CD4-positive, alpha-beta memory T cell (primary cell): ENCODE measurements around the gene LDLR. TPM values are rescaled to one million over a fixed set of nuclear protein-coding genes. Genes with fewer than 3 reads are reported as not detected.

Experiments used
- CTCF ChIA-PET: fragments of 350-600 bp; sonication (Branson Sonifier 250); formaldehyde crosslinking; loops from one replicate; lab custom pipeline; 2021; ENCODE audit warnings: inconsistent platforms; ENCODE audit not compliant: partially characterized antibody; lab: Charles Lee
- POLR2A ChIA-PET: fragments of 350-600 bp; sonication (Branson Sonifier 250); formaldehyde crosslinking; loops from one replicate; lab custom pipeline; 2021; ENCODE audit not compliant: partially characterized antibody; lab: Charles Lee
- DNase-seq, 5 donors: peaks; one replicate each; pipeline versions ENCODE4 v3.0.0 to v3.0.0-alpha.2; 2020 to 2022; ENCODE audit warnings: mixed read lengths in 1 of 5
- H3K27ac ChIP-seq: one replicate; pipeline ENCODE4 v1.7.0; 2013; ENCODE audit warnings: low read depth, low read length
- H3K27me3 ChIP-seq: 2 replicates; pipeline ENCODE4 v1.7.0; 2013; ENCODE audit warnings: mild to moderate bottlenecking, low read length, moderate library complexity; ENCODE audit not compliant: insufficient read depth
- H3K36me3 ChIP-seq: 2 replicates; pipeline ENCODE4 v1.7.0; 2013; ENCODE audit warnings: mild to moderate bottlenecking, low read length, moderate library complexity; ENCODE audit not compliant: insufficient read depth
- H3K4me1 ChIP-seq: 2 replicates; pipeline ENCODE4 v1.7.0; 2013; ENCODE audit warnings: mild to moderate bottlenecking, low read length, moderate library complexity; ENCODE audit not compliant: insufficient read depth
- H3K4me3 ChIP-seq, 2 donors: one replicate each; pipeline ENCODE4 v1.7.0; 2013; ENCODE audit warnings: low read length in 2 of 2, mild to moderate bottlenecking in 1 of 2
- H3K9me3 ChIP-seq, 2 donors: one replicate each; pipeline ENCODE4 v1.7.0; 2013; ENCODE audit warnings: low read length in 2 of 2, control low read depth in 1 of 2; ENCODE audit not compliant: control insufficient read depth in 1 of 2
- H3K27ac Mint-ChIP-seq, 7 donors: one replicate each; pipeline ENCODE4 v1.8.0; 2020 to 2021; ENCODE audit warnings: mixed read lengths in 7 of 7, mild to moderate bottlenecking in 6 of 7, inconsistent platforms in 3 of 7, moderate library complexity in 3 of 7
- H3K27me3 Mint-ChIP-seq, 2 donors: one replicate each; pipeline ENCODE4 v1.8.0; 2020 to 2021; ENCODE audit warnings: mixed read lengths in 2 of 2
- H3K36me3 Mint-ChIP-seq, 2 donors: one replicate each; pipeline ENCODE4 v1.8.0; 2020 to 2021; ENCODE audit warnings: mixed read lengths in 2 of 2, inconsistent platforms in 1 of 2, mild to moderate bottlenecking in 1 of 2
- H3K4me1 Mint-ChIP-seq, 4 donors: one replicate each; pipeline ENCODE4 v1.8.0; 2020 to 2021; ENCODE audit warnings: mixed read lengths in 4 of 4, mild to moderate bottlenecking in 1 of 4
- H3K4me3 Mint-ChIP-seq, 8 donors: one replicate each; pipeline ENCODE4 v1.8.0; 2020 to 2021; ENCODE audit warnings: mixed read lengths in 8 of 8, mild to moderate bottlenecking in 7 of 8, moderate library complexity in 6 of 8, inconsistent platforms in 3 of 8
- H3K9me3 Mint-ChIP-seq, 8 donors: one replicate each; pipeline ENCODE4 v1.8.0; 2020 to 2021; ENCODE audit warnings: mixed read lengths in 8 of 8, mild to moderate bottlenecking in 5 of 8, inconsistent platforms in 3 of 8, moderate library complexity in 1 of 8
- intact Hi-C: fragments of 100-400 bp; cut with micrococcal nuclease; formaldehyde crosslinking; loops from one replicate; pipeline ENCODE4 v1.15.1; 2023
- polyA plus RNA-seq, 2 donors: library from polyadenylated mRNA; unstranded; fragments of 300-500 nt; fragmentation: Illumina TruSeq; gene quantifications; one replicate each; pipeline ENCODE4 v1.2.3, GENCODE V29; 2021
- total RNA-seq, 2 experiments: library from RNA; stranded (reverse); gene quantifications; one replicate each; pipeline ENCODE4 v1.2.3, GENCODE V29; 2021

LDLR gene
- total and polyA plus RNA-seq, 4 experiments from 2014 or later: 4.4 to 27.0 (median 15.4) TPM

- H3K27ac ChIP-seq: no peak overlapping the region
- Mint-ChIP-seq H3K36me3 (peaks cover 13 to 20% of the 10 kb centered on the region in 2 donors), H3K4me1 (peaks cover 23 to 58% (median 44%) of the 10 kb centered on the region in 4 donors), H3K9me3 (no peaks in the 10 kb centered on the region), H3K27me3 (no peaks in the 10 kb centered on the region), H3K4me3 (peak overlapping the region in 2 of 8 donors; percentile 42 to 77), H3K27ac (peak overlapping the region; percentile 72 to 93 (median 84))
- no peaks in the 10 kb centered on the region for H3K9me3 ChIP-seq
- H3K4me3 ChIP-seq: no peak overlapping the region
- intact Hi-C loops: loop anchor here (2.0 kb wide), 1 partner anchor 43 kb away; no protein-coding TSS in a partner anchor
- DNase-seq: no peak
- H3K27me3 ChIP-seq: no peaks in the 10 kb centered on the region
- peaks cover 4% of the 10 kb centered on the region for H3K36me3 ChIP-seq
- ChIA-PET POLR2A (interaction anchor here (1.0 to 5.7 kb wide), 3 partner anchors 38 to 48 kb away, joined by 3 to 50 read pairs (median 20); partner anchors contain the start of gene LDLR), CTCF (interaction anchor here (0.6 to 2.1 kb wide), 8 partner anchors 12 to 81 kb away, joined by 3 to 21 read pairs (median 3); no protein-coding TSS in a partner anchor)
- H3K4me1 ChIP-seq: peaks cover 57% of the 10 kb centered on the region
Measured at GRCh38 chr19:11047866-11048265, 41.4 kb upstream of the LDLR start.

GRCh38 chr19:11050323-11051114 is 38.7 kb upstream of the LDLR start:
- no peaks in the 10 kb centered on the region for H3K9me3 Mint-ChIP-seq
- CTCF ChIA-PET: interaction anchor here (1.0 to 1.6 kb wide), 3 partner anchors 14 to 75 kb away, joined by 3 to 9 read pairs (median 3); no protein-coding TSS in a partner anchor
- no peaks in the 10 kb centered on the region for H3K27me3 ChIP-seq
- no peak overlapping the region for H3K4me3 ChIP-seq
- intact Hi-C loops: no loop called here
- peaks cover 59% of the 10 kb centered on the region for H3K4me1 ChIP-seq
- H3K4me1 Mint-ChIP-seq: peaks cover 22 to 60% (median 44%) of the 10 kb centered on the region in 4 donors
- H3K36me3 Mint-ChIP-seq: peaks cover 3 to 10% of the 10 kb centered on the region in 2 donors
- POLR2A ChIA-PET: interaction anchor here (1.1 to 5.7 kb wide), 4 partner anchors 15 to 45 kb away, joined by 3 to 50 read pairs (median 14); partner anchors contain the start of gene LDLR
- no peaks in the 10 kb centered on the region for H3K36me3 ChIP-seq
- H3K27ac ChIP-seq: peak overlapping the region; percentile 52
- no peaks in the 10 kb centered on the region for H3K27me3 Mint-ChIP-seq
- H3K9me3 ChIP-seq: no peaks in the 10 kb centered on the region
- peak overlapping the region; percentile 80 to 96 (median 94) for H3K27ac Mint-ChIP-seq
- peak overlapping the region in 2 of 8 donors; percentile 56 to 80 for H3K4me3 Mint-ChIP-seq
- DNase-seq: no peak

DNA sequence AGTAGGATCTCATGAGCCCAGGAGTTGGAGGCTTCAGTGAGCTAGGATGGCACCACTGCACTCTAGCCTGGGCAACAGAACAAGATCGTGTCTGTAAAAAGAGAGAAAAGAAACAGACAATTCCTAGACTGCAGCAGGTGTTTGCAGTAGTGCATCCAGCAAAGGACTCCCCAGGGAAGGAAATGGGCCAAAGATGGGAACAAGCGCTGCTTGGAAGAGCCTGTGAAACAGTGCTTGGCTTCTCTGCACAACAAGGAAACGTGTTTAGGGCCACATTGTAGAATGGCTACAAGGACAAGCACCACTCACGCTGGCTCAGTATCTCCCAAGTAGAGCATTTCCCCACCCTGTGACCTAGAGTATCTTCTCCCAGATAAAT is 35.5 kb upstream of the LDLR start:
- Histone ChIP-seq H3K9me3 (no peaks in the 10 kb centered on the region), H3K4me1 (peaks cover 42% of the 10 kb centered on the region), H3K27ac (no peak overlapping the region), H3K4me3 (no peak overlapping the region), H3K27me3 (no peaks in the 10 kb centered on the region), H3K36me3 (no peaks in the 10 kb centered on the region)
- H3K27me3 Mint-ChIP-seq: no peaks in the 10 kb centered on the region
- intact Hi-C loops: no loop called here
- ChIA-PET POLR2A (no interaction called here), CTCF (interaction anchor here (0.7 kb wide), 1 partner anchor 89 kb away, joined by 3 read pairs; no protein-coding TSS in a partner anchor)
- H3K36me3 Mint-ChIP-seq: peaks cover 6 to 10% of the 10 kb centered on the region in 2 donors
- H3K27ac Mint-ChIP-seq: peak overlapping the region in 2 of 7 donors; percentile 10 to 56
- no peak overlapping the region for H3K4me3 Mint-ChIP-seq
- H3K9me3 Mint-ChIP-seq: no peaks in the 10 kb centered on the region
- H3K4me1 Mint-ChIP-seq: peaks cover 16 to 39% (median 31%) of the 10 kb centered on the region in 4 donors
- no peak for DNase-seq

DNA sequence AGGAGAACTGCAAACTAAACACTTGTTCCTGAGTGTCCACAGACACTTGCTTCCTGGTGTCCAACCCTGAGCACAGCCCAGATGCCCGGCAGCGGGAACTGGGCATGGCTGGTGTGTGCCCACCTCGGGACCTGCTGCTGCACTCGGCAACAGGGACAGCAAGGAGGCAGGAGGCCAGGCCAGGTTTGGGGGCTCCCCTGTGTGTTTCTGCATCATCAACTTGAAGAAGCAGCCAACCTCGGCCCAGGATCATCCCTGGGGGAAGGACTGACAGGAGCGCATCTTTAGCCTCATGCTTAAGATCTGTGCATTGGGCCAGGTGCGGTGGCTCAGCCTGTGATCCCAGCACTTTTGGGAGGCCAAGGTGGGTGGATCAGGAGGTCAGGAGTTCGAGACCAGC is 35.1 kb upstream of the LDLR start:
- CTCF ChIA-PET: no interaction called here
- no peaks in the 10 kb centered on the region for H3K27me3 Mint-ChIP-seq
- no peak overlapping the region for H3K4me3 ChIP-seq
- peaks cover 38% of the 10 kb centered on the region for H3K4me1 ChIP-seq
- H3K9me3 Mint-ChIP-seq: no peaks in the 10 kb centered on the region
- H3K27ac Mint-ChIP-seq: peak overlapping the region in 2 of 7 donors; percentile 17 to 89
- H3K36me3 ChIP-seq: no peaks in the 10 kb centered on the region
- peaks cover 7 to 11% of the 10 kb centered on the region in 2 donors for H3K36me3 Mint-ChIP-seq
- DNase-seq: no peak
- intact Hi-C loops: no loop called here
- peaks cover 12 to 35% (median 27%) of the 10 kb centered on the region in 4 donors for H3K4me1 Mint-ChIP-seq
- H3K27ac ChIP-seq: no peak overlapping the region
- no peaks in the 10 kb centered on the region for H3K9me3 ChIP-seq
- POLR2A ChIA-PET: no interaction called here
- H3K27me3 ChIP-seq: no peaks in the 10 kb centered on the region
- no peak overlapping the region for H3K4me3 Mint-ChIP-seq

- Mint-ChIP-seq H3K4me1 (peaks cover 7 to 30% (median 23%) of the 10 kb centered on the region in 4 donors), H3K36me3 (peaks cover 8 to 15% of the 10 kb centered on the region in 2 donors), H3K27ac (peak overlapping the region in 5 of 7 donors; percentile 43 to 89 (median 70)), H3K4me3 (no peak overlapping the region), H3K9me3 (no peaks in the 10 kb centered on the region), H3K27me3 (no peaks in the 10 kb centered on the region)
- Histone ChIP-seq H3K36me3 (no peaks in the 10 kb centered on the region), H3K27ac (no peak overlapping the region), H3K4me3 (no peak overlapping the region), H3K27me3 (no peaks in the 10 kb centered on the region), H3K9me3 (no peaks in the 10 kb centered on the region), H3K4me1 (peaks cover 34% of the 10 kb centered on the region)
- POLR2A ChIA-PET: no interaction called here
- intact Hi-C loops: no loop called here
- CTCF ChIA-PET: no interaction called here
- DNase-seq: no peak
Measured at GRCh38 chr19:11054628-11055027, 34.6 kb upstream of the LDLR start.

DNA sequence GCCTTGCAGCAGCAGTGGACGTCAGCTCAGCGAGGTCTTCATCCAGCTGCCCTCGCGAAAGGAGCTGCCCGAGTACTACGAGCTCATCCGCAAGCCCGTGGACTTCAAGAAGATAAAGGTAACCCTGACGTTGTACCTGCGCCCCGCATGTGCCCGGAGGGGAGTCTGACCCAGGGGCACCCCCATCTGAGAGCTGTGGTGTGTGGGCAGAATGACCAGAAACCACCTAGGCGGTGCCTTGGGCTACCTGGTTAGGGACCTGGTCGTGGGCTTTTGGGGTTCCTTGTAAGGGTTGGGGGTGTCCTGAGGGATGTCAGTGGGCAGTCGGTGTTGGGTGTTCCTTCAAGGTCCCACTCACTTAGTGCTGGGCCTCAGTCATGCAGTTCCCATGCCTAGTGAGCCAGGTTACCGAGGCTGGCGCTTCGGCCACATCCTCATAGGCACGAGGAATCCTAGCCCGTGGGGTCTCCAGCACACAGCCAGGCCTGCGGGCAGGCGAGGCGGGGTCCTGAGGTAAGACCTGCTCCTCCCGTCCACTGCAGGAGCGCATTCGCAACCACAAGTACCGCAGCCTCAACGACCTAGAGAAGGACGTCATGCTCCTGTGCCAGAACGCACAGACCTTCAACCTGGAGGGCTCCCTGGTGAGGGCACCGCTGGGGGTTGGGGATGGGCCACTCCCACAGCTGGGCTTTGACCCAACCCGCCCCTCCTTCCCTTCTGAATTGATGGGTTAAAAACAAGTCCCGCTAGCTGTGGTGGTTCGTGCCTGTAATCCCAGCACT is 30.8 kb upstream of the LDLR start:
- POLR2A ChIA-PET: no interaction called here
- H3K4me1 ChIP-seq: no peaks in the 10 kb centered on the region
- no peak overlapping the region for H3K27ac ChIP-seq
- DNase-seq: no peak
- peaks cover 10% of the 10 kb centered on the region for H3K36me3 ChIP-seq
- no peak overlapping the region for H3K4me3 ChIP-seq
- Mint-ChIP-seq H3K9me3 (no peaks in the 10 kb centered on the region), H3K27me3 (no peaks in the 10 kb centered on the region), H3K36me3 (peaks cover 26 to 27% of the 10 kb centered on the region in 2 donors), H3K4me3 (no peak overlapping the region), H3K27ac (no peak overlapping the region), H3K4me1 (no peaks in the 10 kb centered on the region)
- intact Hi-C loops: no loop called here
- H3K27me3 ChIP-seq: no peaks in the 10 kb centered on the region
- CTCF ChIA-PET: no interaction called here
- no peaks in the 10 kb centered on the region for H3K9me3 ChIP-seq
